HG03196 (cell line): ENCODE data around the gene CCP110.

ENCODE experiments used
- ATAC-seq: cut with Tn5 transposase; IDR thresholded peaks from one replicate; pipeline ENCODE4 v1.9.1; 2021; ENCODE audit not compliant: unreplicated experiment

CCP110 gene

GRCh38 chr16:19523559-19524355, at the start of gene CCP110:
Gene CCP110, plus strand, starts transcription at chr16:19523942. Its CDS starts 3,940 bp downstream, at chr16:19527882.
- ATAC-seq = peak; percentile 64

GRCh38 chr16:19474617-19475016, 49.1 kb upstream of the CCP110 start:
- no peak for ATAC-seq

DNA sequence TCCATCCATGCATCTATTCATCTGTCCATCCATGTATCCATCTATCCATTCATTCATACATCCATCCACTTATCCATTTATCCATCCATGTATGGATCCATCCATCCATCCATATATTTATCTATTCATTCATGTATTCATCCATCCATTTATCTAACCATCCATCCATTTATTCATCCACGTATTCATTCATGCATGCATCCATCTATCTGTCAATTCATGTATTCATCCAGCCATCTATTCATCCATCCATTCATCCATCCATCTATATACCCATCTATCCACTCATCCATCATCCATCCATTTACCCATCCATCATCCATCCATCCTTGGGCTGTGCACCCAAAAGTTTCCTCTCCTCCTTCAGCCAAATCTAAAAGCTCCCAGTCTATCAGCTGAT, 45.2 kb upstream of the CCP110 start:
- no peak for ATAC-seq

DNA sequence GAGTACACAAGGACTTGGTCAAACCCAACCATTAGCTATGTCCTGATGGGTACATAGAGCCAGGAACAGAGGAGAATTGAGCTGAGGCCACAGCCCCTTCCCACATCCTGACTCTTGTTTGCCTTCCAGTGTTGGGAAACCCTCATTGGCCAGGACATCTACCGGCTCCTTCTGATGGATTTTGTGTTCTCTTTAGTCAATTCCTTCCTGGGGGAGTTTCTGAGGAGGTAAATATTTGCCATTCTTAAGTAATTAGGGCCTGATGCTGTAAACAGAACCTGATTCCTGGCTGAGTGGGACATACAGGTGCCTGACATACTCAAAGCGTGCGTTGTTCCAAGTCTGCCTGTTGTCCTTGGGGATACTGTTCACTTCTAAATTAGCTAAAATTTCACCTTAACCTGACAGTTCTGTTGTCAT, 44.4 kb upstream of the CCP110 start:
- no peak for ATAC-seq

DNA sequence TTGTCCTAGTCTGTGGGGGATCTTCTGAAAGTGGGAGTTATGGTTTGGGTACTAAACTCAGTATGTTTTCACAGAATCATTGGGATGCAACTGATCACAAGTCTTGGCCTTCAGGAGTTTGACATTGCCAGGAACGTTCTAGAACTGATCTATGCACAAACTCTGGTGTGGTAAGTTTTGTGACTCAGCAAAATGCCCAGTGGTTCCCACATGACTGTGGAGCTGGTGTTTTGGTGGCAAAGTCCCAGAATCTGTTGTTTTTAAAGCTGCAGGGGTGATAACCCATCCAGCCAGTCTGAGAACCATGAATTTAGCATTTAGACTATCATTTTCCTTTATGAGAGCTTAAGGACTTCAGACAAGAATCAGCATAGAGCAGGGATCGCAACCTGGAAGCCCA, 42.4 kb upstream of the CCP110 start:
- no peak for ATAC-seq

GRCh38 chr16:19481769-19482168, 42.0 kb upstream of the CCP110 start:
- ATAC-seq = no peak

- no peak for ATAC-seq
These were observed 41.5 kb upstream of the CCP110 start for GRCh38 chr16:19482291-19482690.

DNA sequence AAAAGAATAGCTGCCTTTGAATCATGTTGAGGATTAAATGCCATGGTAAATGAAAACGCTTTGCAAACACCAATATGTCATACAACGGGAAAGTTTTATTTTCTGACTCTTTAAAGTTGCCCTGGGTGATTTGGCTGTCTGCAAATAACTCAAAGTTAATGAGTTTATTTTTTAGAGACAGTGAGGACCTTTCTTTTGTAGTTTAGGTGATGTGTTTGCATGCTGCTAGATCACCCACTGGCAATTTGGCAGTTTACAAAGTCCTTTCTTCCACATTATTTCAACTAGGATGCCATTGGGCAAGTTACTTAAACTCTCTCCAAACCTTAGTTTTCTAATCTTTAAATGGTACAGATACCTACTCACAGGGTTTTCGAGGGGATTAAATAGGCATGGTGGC, 39.6 kb upstream of the CCP110 start:
- no peak for ATAC-seq

DNA sequence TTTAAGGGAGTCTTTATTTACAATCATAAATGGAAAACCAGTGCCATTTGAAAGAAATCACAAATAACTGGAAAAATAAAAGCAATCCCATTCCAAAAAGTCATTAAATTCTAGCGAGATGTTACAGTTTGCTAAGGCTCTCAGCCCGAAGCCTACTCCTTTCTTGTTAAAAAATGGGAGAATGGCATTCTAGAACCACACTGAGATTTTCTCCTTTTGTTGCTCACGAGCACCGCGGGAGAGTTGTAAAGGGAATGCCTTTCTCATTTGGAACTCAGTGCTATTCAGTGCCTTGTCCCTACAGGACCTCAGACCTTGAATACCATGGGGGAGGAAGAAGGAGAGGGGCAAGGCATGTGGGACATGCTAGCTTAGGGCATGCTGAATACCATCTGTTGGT, 38.1 kb upstream of the CCP110 start:
- no peak for ATAC-seq

GRCh38 chr16:19486051-19486450, 37.7 kb upstream of the CCP110 start:
- no peak for ATAC-seq

GRCh38 chr16:19486750-19487325, 36.9 kb upstream of the CCP110 start:
- ATAC-seq = no peak

DNA sequence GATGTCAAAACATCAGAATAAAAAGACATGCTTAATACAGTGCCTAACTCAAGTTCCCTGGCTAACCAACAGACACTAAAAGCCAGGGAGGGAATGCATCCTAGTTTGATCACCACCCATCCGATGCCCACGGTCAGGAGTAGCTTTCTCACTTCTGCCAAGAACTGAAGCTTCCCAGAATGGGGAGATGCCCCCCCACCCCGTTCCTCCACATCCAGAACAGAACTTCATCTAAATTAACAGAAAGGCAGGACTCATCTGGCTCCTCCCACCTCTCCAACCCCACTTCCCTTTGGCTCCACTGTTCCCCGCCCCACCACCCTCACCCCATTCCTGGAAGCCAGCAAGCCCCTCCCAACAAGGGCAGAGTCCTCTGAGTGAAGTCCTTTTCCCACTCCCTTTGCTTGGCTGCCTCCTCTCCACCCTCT, 35.5 kb upstream of the CCP110 start:
- ATAC-seq = no peak

GRCh38 chr16:19490619-19491018, 33.1 kb upstream of the CCP110 start:
- ATAC-seq = no peak

- no peak for ATAC-seq
These were observed 26.6 kb upstream of the CCP110 start for GRCh38 chr16:19497176-19497575.

DNA sequence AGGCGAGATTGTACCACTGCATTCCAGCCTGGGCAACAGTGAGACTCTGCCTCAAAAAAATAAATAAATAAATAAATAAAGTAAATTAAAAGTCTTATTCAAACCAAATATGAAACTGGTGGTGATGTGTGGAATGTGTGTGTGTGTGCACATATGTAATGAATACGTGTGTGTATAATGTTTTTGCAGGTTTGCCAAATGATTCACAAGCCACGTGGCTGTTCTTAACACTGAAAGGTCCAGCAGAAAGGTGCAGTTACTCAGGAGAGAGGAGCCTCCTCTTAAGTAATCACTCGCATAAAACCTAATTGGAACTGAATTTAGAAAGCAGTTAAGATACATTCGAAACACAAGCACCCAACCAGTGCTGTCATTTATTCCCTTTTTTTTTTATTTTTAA, 24.7 kb upstream of the CCP110 start:
- ATAC-seq = no peak

DNA sequence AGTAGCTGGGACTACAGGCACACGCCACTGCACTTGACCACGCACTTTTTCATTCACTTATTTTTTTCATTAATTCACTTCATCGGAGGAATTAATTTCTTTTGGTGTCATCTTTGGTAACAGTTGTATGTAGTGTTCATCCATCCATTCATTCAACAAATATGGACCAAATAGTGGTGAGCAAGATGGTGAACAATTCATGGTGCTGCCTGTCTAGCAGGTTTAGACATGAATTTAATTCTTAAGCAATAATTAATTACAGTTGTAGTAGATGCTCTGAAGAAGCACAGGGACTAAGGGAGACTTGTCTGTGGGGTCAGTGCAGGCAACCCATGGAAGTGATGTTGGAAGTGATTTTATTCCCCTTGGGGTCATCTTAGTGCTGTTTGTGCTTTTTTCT, 24.3 kb upstream of the CCP110 start:
- ATAC-seq = no peak

GRCh38 chr16:19502395-19503131, 21.2 kb upstream of the CCP110 start:
- ATAC-seq = no peak

DNA sequence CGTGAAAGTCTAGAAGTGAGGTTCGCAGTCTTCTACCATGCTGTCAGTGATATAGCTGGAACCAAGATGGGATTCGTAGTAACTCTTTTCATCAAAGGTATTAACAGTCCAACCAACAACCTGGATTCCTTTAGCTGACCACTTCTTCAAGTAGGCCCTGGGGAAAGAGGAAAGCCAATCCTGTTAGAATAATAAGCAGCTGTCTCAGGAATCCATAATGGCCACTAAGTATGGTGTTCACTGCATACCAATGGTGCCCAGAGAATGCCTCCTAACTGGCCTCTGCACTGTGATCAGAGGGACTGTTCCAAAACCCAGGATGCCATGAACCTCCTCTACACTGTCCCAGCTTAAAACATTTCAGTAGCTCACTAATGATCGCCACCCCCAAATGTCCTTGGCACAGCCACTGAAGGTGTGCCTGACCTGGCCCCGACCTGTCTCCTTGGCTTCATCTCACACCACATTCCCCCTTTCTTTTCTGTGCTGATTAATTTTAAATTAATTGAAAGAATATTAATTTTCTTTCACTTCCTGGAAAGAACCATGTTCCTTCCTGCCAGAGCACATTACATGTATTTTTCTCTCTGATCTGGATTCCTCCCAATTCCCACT, 20.2 kb upstream of the CCP110 start:
- no peak for ATAC-seq

DNA sequence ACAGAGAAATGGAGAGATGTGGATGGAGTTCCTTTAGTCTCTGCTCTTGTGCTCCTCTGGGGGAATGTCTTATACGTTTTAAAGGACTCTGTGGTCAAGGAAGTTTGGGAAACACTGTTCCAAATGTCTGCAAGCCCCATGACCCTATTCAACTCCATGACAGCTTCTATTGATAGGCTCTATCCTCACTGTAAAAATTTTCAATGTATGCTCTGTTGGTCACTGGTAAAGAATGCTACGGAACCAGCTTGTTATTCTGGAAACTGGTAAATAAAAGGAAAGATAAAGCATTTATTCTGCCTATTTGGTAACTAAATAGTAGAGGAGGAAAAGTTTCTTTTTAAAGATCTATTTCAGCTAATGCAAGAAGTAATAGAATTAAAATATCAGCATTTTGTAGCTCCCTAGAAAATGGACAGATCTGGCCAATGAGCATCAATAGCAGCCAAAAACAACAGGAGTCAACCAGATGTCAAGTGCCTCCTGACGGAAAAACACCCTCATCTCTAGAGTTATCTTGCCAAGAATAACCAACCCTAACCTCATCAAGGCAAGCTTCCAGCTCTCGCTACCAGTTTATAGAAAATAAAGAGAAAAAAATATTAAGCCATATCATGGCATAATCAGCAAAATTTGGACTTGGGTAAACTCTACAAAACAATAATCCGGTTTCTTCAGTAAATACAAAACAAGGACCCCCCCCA, 18.0 kb upstream of the CCP110 start:
- ATAC-seq = no peak

- ATAC-seq = no peak
These were observed 16.8 kb upstream of the CCP110 start for GRCh38 chr16:19506965-19507364.

DNA sequence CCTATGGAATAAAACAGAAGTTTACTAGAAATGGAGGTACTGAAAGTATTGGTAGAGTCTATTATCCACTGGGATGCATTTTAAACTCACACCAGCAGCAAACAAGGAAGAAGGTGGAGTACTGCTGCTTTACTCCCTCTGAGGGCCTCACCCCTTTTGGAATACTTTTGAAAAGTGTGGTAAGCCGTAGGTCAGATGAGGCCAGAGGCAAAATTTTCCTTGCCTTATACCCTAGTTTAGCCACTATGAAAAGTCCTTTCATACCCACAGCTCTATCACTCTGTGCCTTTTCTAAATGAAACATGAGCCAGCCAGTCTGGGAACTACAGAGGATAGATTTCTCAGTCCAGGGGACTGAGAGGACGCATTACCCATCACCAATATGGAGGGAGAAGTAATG, 15.9 kb upstream of the CCP110 start:
- no peak for ATAC-seq
